ENCODE results near the gene PDZRN3.

PDZRN3 gene

GRCh38 chr3:73508330-73508954 is 116.3 kb downstream of the PDZRN3 start:
- intact Hi-C loops (cut with DNase I), result loop anchor here (5.0 to 10.0 kb wide), 2 partner anchors 256 to 339 kb away; no protein-coding TSS in a partner anchor
- DNase-seq, result peak; percentile 13 to 87 (median 60)

GRCh38 chr3:73504852-73505251 is 119.9 kb downstream of the PDZRN3 start:
- intact Hi-C loops (cut with DNase I), result loop anchor here (2.0 to 10.0 kb wide), 3 partner anchors 260 to 402 kb away; no protein-coding TSS in a partner anchor
- no peak for DNase-seq

- no peak for DNase-seq
- intact Hi-C loops (cut with DNase I), result loop anchor here (2.0 to 10.0 kb wide), 2 partner anchors 261 to 401 kb away; no protein-coding TSS in a partner anchor
These were observed 120.5 kb downstream of the PDZRN3 start for GRCh38 chr3:73504239-73504638.

- no peak for DNase-seq
- intact Hi-C loops (cut with DNase I), result loop anchor here (2.0 to 10.0 kb wide), 2 partner anchors 261 to 401 kb away; no protein-coding TSS in a partner anchor
These were observed 121.0 kb downstream of the PDZRN3 start for GRCh38 chr3:73503781-73504180.

GRCh38 chr3:73502609-73503583 is 121.8 kb downstream of the PDZRN3 start:
- DNase-seq, result peak; percentile 53 to 89 (median 76)
- intact Hi-C loops (cut with DNase I), result loop anchor here (10.0 kb wide), 1 partner anchor 262 kb away; no protein-coding TSS in a partner anchor

GRCh38 chr3:73500321-73500720 is 124.4 kb downstream of the PDZRN3 start:
- no peak for DNase-seq
- intact Hi-C loops (cut with DNase I), result loop anchor here (10.0 kb wide), 1 partner anchor 264 kb away; no protein-coding TSS in a partner anchor

GRCh38 chr3:73499787-73500186 is 125.0 kb downstream of the PDZRN3 start:
- intact Hi-C loops (cut with DNase I), result loop anchor here (10.0 kb wide), 1 partner anchor 265 kb away; no protein-coding TSS in a partner anchor

GRCh38 chr3:73498764-73499622 is 125.7 kb downstream of the PDZRN3 start:
- intact Hi-C loops (cut with DNase I), result no loop called here
- no peak for DNase-seq

More at GRCh38 chr3:73499787-73500186, 125.0 kb downstream of the PDZRN3 start:
- DNase-seq, result no peak

GRCh38 chr3:73497646-73498406 is 126.9 kb downstream of the PDZRN3 start:
- intact Hi-C loops (cut with DNase I), result no loop called here
- no peak for DNase-seq

GRCh38 chr3:73493543-73494308 is 131.0 kb downstream of the PDZRN3 start:
- intact Hi-C loops (cut with DNase I), result no loop called here
- DNase-seq, result no peak

GRCh38 chr3:73492186-73492585 is 132.6 kb downstream of the PDZRN3 start:
- DNase-seq, result no peak
- intact Hi-C loops (cut with DNase I), result no loop called here

GRCh38 chr3:73491287-73491662 is 133.5 kb downstream of the PDZRN3 start:
- DNase-seq, result no peak
- intact Hi-C loops (cut with DNase I), result no loop called here

GRCh38 chr3:73490453-73491286 is 134.1 kb downstream of the PDZRN3 start:
- intact Hi-C loops (cut with DNase I), result no loop called here
- no peak for DNase-seq

- intact Hi-C loops (cut with DNase I), result no loop called here
- DNase-seq, result no peak
These were observed 138.8 kb downstream of the PDZRN3 start for GRCh38 chr3:73485877-73486330.

- intact Hi-C loops (cut with DNase I), result no loop called here
- peak in 1 of 42 donors; percentile 53 for DNase-seq
These were observed 140.0 kb downstream of the PDZRN3 start for GRCh38 chr3:73484656-73485248.

- intact Hi-C loops (cut with DNase I), result no loop called here
- no peak for DNase-seq
These were observed 142.9 kb downstream of the PDZRN3 start for GRCh38 chr3:73481888-73482287.

Data from head of caudate nucleus (tissue), 42 donors.